GM18867 (cell line): Measurements from ENCODE around the gene APBB2.

Source experiments
- ATAC-seq: cut with Tn5 transposase; IDR thresholded peaks from one replicate; pipeline ENCODE4 v1.9.1; 2021; ENCODE audit warnings: mild to moderate bottlenecking, moderate library complexity; ENCODE audit not compliant: unreplicated experiment

The APBB2 gene

GRCh38 chr4:41214136-41214824, at the start of gene APBB2:
APBB2 (minus strand) TSS chr4:41214542; CDS start chr4:41033254, 181,288 bp downstream.
- ATAC-seq: peak; percentile 47

- no peak for ATAC-seq
These were observed 47.9 kb upstream of the APBB2 start for GRCh38 chr4:41262198-41262597.

- no peak for ATAC-seq
These were observed 45.9 kb upstream of the APBB2 start for GRCh38 chr4:41260116-41260733.

- no peak for ATAC-seq
These were observed 44.4 kb upstream of the APBB2 start for GRCh38 chr4:41258783-41259182.

GRCh38 chr4:41257906-41258305, 43.6 kb upstream of the APBB2 start:
- ATAC-seq: no peak

- peak; percentile 80 for ATAC-seq
These were observed 43.0 kb upstream of the APBB2 start for GRCh38 chr4:41257257-41257901.

- peak; percentile 67 for ATAC-seq
These were observed 42.5 kb upstream of the APBB2 start, which contains the start of gene UCHL1 for GRCh38 chr4:41256740-41257256. UCHL1 (plus strand) TSS chr4:41256928; CDS start chr4:41256977, 49 bp downstream.

GRCh38 chr4:41256131-41256739, 41.9 kb upstream of the APBB2 start:
- no peak for ATAC-seq

GRCh38 chr4:41245983-41246382, 31.6 kb upstream of the APBB2 start:
- ATAC-seq: no peak

GRCh38 chr4:41241919-41242318, 27.6 kb upstream of the APBB2 start:
- ATAC-seq: no peak

- ATAC-seq: no peak
These were observed 22.2 kb upstream of the APBB2 start for GRCh38 chr4:41236508-41236907.

- ATAC-seq: no peak
These were observed 21.7 kb upstream of the APBB2 start for GRCh38 chr4:41236032-41236431.

- no peak for ATAC-seq
These were observed 18.5 kb upstream of the APBB2 start for GRCh38 chr4:41232856-41233255.

GRCh38 chr4:41232406-41232805, 18.1 kb upstream of the APBB2 start:
- ATAC-seq: no peak

- ATAC-seq: no peak
These were observed 13.6 kb upstream of the APBB2 start for GRCh38 chr4:41227902-41228301.

- no peak for ATAC-seq
These were observed 7.7 kb upstream of the APBB2 start for GRCh38 chr4:41221850-41222645.

GRCh38 chr4:41219421-41219950, 5.1 kb upstream of the APBB2 start:
- no peak for ATAC-seq

GRCh38 chr4:41218703-41219102, 4.4 kb upstream of the APBB2 start:
- no peak for ATAC-seq

- no peak for ATAC-seq
These were observed 3.0 kb upstream of the APBB2 start for GRCh38 chr4:41217374-41217773.

GRCh38 chr4:41217020-41217333, 2.6 kb upstream of the APBB2 start:
- ATAC-seq: no peak
